Thyroid gland (tissue), 4 donors: Measurements from ENCODE around the gene ADO.
A peak's percentile ranks its signal among the peaks of the same experiment; 100 is the strongest.

Source experiments
- POLR2A ChIP-seq, 2 donors: fragments of 450-650 bp; IDR thresholded peaks; one replicate each; pipeline ENCODE4 v1.6.1; 2017; ENCODE audit warnings: antibody characterized with exemption in 2 of 2, mild to moderate bottlenecking in 2 of 2, moderate library complexity in 1 of 2
- TF ChIP-seq, protein P1 (sequence below), 6 experiments: fragments of 200-600 bp in 3 of 6; fragments of 450-650 bp in 3 of 6; sonication (generic) in 3 of 6; IDR thresholded peaks; one replicate each; pipeline ENCODE4 v1.5.1; 2016 to 2019; ENCODE audit warnings: antibody characterized with exemption in 6 of 6, mild to moderate bottlenecking in 2 of 6, inconsistent platforms in 1 of 6, moderate library complexity in 1 of 6

DNA sequence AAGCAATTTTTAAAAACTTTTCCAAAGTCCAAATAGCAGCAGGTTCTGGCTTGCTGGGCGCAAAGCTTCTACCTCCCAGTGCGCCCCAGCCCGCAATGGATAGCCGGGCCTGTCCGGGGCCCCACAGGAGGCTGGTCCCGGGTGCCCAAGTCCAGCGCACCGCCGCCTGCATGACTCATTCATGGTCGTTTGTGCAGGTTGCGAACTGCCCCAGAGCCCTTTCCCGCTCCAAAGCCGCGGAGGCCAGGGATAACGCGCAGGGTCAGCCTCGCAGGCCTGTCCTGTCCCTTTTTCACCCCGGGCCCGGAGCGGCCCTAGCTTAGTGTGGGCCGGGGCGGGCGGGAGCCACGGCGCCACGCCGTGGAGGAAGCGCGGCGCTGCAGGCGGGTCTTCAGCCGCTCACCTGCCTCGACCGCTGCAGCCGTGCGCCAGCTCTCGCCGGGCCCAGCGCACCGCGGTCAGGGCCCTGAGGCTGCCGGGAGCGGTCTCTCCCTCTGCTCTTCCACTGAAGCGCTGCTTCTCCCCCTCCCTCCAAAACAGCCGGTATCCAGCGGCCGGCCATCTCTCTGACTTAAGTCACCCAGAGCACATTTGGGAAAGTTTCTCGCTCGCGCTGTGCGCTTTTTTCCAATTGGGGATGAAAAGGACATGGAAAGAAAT, 13.4 kb downstream of the ADO start:
- TF ChIP-seq, protein P1, sequence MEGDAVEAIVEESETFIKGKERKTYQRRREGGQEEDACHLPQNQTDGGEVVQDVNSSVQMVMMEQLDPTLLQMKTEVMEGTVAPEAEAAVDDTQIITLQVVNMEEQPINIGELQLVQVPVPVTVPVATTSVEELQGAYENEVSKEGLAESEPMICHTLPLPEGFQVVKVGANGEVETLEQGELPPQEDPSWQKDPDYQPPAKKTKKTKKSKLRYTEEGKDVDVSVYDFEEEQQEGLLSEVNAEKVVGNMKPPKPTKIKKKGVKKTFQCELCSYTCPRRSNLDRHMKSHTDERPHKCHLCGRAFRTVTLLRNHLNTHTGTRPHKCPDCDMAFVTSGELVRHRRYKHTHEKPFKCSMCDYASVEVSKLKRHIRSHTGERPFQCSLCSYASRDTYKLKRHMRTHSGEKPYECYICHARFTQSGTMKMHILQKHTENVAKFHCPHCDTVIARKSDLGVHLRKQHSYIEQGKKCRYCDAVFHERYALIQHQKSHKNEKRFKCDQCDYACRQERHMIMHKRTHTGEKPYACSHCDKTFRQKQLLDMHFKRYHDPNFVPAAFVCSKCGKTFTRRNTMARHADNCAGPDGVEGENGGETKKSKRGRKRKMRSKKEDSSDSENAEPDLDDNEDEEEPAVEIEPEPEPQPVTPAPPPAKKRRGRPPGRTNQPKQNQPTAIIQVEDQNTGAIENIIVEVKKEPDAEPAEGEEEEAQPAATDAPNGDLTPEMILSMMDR (IDR thresholded peaks at IDR 0.05): peak; percentile 51 to 95 (median 88)
- TF ChIP-seq POLR2A (IDR thresholded peaks at IDR 0.05): peak in 1 of 2 donors; percentile 39
